Mucosa of descending colon (tissue), 3 donors: ENCODE data around the gene UGT1A9. TPM values are rescaled to one million over a fixed set of nuclear protein-coding genes. Genes with fewer than 3 reads are reported as not detected.
"Not testable (repeated sequence)": the region's sequence is repeated elsewhere in the genome, so short reads cannot be mapped to it uniquely, and the experiment has no call there.

Experiments
- ATAC-seq: fragments of 200-7000 bp; cut with Tn5 transposase; one replicate; pipeline ENCODE4 v1.9.1; 2020; ENCODE audit warnings: mild to moderate bottlenecking, moderate library complexity
- DNase-seq, 3 donors: peaks; one replicate each; pipeline ENCODE4 v3.0.0-alpha.2; 2020
- H3K36me3 ChIP-seq: fragments of 200-600 bp; one replicate; pipeline ENCODE4 v1.8.0; 2021; ENCODE audit warnings: low read depth, mild to moderate bottlenecking
- H3K4me1 ChIP-seq: fragments of 200-600 bp; one replicate; pipeline ENCODE4 v1.8.0; 2021; ENCODE audit warnings: low read depth, mild to moderate bottlenecking
- H3K4me3 ChIP-seq: fragments of 200-600 bp; one replicate; pipeline ENCODE4 v1.8.0; 2021; ENCODE audit warnings: mild to moderate bottlenecking
- H3K9me3 ChIP-seq: fragments of 200-600 bp; one replicate; pipeline ENCODE4 v1.8.0; 2021; ENCODE audit warnings: mild to moderate bottlenecking
- intact Hi-C, 2 donors: fragments of 100-400 bp; cut with DNase I in 1 of 2; cut with micrococcal nuclease in 1 of 2; formaldehyde crosslinking; loops; one replicate each; pipeline versions ENCODE4 v1.11.0 to v1.11.1; 2022; cut with DNase I, micrococcal nuclease
- total RNA-seq, 3 donors: library from RNA; stranded (reverse); fragmentation: NEBNext Ultra II Directional in 2 of 3; extraction: Animal tissue kit (Norgen Biotek cat#: 25700) in 2 of 3; gene quantifications; one replicate each; pipeline versions ENCODE4 v1.2.1 to v1.2.4, GENCODE V29; 2021 to 2023
- TF ChIP-seq, protein P1 (sequence below): fragments of 200-600 bp; IDR thresholded peaks from one replicate; pipeline ENCODE4 v1.8.0; 2022; ENCODE audit warnings: antibody characterized with exemption, mild to moderate bottlenecking
- donor health status: DM: no; HTN: no; CAD: no; lungs with moderate emphysema.
- donor health status: DM: no; HTN: no; CAD: no.
- donor health status: DM: no; HTN: yes; CAD: no.

The UGT1A9 gene
- total RNA-seq, 3 donors from 2014 or later = 3.6 to 11.4 (median 4.0) TPM

DNA sequence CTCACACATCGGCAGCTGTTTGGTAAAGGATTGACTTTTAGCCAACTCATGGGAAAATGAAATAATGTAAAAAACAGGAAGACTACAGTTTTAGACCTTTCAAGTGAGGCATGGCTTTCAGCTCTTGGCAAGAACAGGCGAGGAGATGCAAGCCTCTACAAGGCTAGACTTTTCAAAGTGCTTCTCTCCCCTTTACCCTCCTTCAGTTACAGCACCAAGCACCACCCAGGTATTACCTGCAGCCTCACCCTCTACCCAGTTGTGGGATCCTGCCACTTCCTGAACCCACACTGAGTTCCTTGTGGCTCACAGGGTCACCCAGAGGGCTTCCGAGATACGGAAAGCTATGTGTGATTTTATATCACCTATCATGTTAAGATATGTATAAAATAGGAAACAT, 20.7 kb upstream of the UGT1A9 start:
- Histone ChIP-seq H3K4me3 (no peak overlapping the region), H3K4me1 (peaks cover 11% of the 10 kb centered on the region), H3K36me3 (no peaks in the 10 kb centered on the region), H3K9me3 (peaks cover 9% of the 10 kb centered on the region)
- DNase-seq (peak in 2 of 3 donors; percentile 54 to 61), ATAC-seq (peak; percentile 98)
- intact Hi-C loops = no loop called here
- TF ChIP-seq, protein P1, sequence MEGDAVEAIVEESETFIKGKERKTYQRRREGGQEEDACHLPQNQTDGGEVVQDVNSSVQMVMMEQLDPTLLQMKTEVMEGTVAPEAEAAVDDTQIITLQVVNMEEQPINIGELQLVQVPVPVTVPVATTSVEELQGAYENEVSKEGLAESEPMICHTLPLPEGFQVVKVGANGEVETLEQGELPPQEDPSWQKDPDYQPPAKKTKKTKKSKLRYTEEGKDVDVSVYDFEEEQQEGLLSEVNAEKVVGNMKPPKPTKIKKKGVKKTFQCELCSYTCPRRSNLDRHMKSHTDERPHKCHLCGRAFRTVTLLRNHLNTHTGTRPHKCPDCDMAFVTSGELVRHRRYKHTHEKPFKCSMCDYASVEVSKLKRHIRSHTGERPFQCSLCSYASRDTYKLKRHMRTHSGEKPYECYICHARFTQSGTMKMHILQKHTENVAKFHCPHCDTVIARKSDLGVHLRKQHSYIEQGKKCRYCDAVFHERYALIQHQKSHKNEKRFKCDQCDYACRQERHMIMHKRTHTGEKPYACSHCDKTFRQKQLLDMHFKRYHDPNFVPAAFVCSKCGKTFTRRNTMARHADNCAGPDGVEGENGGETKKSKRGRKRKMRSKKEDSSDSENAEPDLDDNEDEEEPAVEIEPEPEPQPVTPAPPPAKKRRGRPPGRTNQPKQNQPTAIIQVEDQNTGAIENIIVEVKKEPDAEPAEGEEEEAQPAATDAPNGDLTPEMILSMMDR = no peak

DNA sequence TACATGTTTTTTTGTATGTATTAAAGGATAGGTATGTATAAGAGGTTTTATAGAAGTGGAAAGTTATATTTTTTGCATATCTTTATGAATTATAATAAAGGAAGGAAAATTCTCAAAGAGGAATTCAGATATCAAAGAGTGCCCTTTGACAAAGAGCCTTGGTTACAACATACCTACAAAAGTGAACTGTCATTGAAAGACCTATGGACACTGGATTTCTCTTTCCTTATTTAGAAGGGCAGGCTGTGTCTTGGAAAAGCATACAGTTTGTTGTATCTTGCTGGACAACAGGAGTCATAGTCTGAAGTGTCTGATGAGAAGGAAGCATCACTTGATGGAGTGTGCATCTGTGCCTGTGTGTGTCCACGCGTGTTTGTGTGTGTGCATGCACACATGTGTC, 20.3 kb upstream of the UGT1A9 start:
- no peaks in the 10 kb centered on the region for H3K36me3 ChIP-seq

DNA sequence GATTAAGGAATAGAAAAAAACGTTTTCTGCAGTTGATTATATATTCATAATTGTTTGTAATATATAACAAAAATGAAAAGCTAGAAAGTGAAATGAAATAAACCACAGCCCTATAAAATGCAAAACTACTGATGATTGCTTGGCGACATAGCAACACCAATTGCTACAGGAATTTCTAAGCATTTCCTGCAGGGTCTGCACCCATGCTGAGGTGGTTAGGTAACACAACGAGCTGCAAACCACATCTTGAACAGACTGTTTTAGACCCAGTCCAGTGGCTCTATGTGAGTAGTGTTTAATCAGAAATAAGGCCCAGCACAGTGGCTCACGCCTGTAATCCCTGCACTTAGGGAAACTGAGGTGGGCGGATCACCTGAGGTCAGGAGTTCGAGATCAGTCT, 17.2 kb upstream of the UGT1A9 start:
- intact Hi-C loops = no loop called here
- TF ChIP-seq, protein P1 = no peak
- no peak for ATAC-seq

More for the DNA sequence above, 20.3 kb upstream of the UGT1A9 start:
- Histone ChIP-seq H3K4me3 (no peak overlapping the region), H3K9me3 (peaks cover 4% of the 10 kb centered on the region), H3K4me1 (peaks cover 11% of the 10 kb centered on the region)
- no peak for DNase-seq
- ATAC-seq = peak; percentile 72
- TF ChIP-seq, protein P1 = no peak
- intact Hi-C loops = no loop called here

DNA sequence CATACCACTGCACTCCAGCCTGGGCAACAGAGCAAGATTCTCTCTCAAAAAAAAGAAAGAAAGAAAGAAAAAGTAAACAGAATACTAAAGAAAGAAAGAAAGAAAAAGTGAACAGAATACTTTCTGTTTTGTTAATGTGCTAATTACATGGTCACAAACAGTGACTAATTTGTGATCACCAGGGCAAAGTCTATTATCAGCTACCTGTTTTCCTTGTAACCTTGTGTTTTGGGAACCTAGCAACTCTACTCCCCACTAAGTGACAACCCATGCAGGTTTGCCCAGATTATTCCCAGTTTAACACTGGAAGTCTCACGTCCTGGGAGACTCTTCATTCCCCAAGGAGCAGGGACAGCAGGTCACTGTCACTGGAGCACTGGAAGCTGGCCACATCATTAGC, 16.7 kb upstream of the UGT1A9 start:
- DNase-seq = no peak
- TF ChIP-seq, protein P1 = no peak
- peaks cover 10% of the 10 kb centered on the region for H3K4me1 ChIP-seq
- intact Hi-C loops = no loop called here
- H3K4me3 ChIP-seq = no peak overlapping the region
- H3K36me3 ChIP-seq = no peaks in the 10 kb centered on the region
- no peaks in the 10 kb centered on the region for H3K9me3 ChIP-seq
- ATAC-seq = peak; percentile 39

More for the DNA sequence above, 17.2 kb upstream of the UGT1A9 start:
- Histone ChIP-seq H3K4me3 (no peak overlapping the region), H3K9me3 (no peaks in the 10 kb centered on the region), H3K4me1 (peaks cover 11% of the 10 kb centered on the region), H3K36me3 (no peaks in the 10 kb centered on the region)
- no peak for DNase-seq

DNA sequence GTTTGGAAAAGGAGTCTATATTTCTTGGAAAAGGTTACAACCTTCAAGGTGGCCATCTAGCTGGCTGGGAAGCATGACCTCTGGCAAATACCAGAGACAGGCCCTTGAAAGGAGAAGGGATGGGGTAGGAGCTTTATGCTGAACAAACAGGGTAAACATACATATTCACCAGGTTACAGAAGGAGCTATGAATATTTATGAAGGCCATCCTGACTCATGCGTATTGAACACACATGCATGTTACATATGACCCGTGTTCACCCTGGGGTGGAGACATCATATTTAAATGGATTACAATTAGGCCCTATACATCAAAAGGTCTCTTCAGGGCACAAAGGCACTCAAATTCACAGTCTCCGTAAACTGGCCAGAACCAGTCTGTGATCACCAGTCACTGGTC, 15.8 kb upstream of the UGT1A9 start:
- ATAC-seq, DNase-seq, H3K36me3 ChIP-seq, intact Hi-C loops, H3K4me3 ChIP-seq, H3K4me1 ChIP-seq, H3K9me3 ChIP-seq: not testable (repeated sequence)

DNA sequence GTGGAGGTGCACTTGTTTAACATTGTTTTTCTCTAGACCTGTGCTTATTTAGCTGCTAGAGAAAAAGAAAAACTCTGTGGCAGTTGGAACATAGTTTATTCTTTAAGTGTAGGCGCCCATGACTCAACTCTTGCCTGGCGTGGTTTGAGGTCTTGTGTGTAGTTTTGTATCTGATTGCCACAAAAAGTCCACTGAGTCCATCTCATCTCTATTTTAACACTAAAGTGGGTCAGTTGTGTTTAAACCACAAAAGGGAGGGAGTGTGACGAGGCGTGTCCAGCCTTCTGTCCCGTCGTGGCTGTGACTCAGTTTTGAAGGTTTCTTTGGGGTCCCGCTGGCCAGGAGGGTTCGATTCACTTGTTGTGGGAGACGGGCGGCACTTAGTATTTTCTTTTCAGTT, 15.3 kb upstream of the UGT1A9 start:
- TF ChIP-seq, protein P1 = no peak
- no peaks in the 10 kb centered on the region for H3K36me3 ChIP-seq
- no peaks in the 10 kb centered on the region for H3K4me1 ChIP-seq
- no peak for DNase-seq
- ATAC-seq = no peak
- H3K4me3 ChIP-seq = no peak overlapping the region
- no peaks in the 10 kb centered on the region for H3K9me3 ChIP-seq
- intact Hi-C loops = no loop called here
